WTC11 (cell line): ENCODE results near the gene SLC10A1.

Experiments used
- CREB1 ChIP-seq: sonication (generic); formaldehyde crosslinking; IDR thresholded peaks from 2 replicates; pipeline ENCODE4 v1.8.0; 2023; ENCODE audit warnings: mild to moderate bottlenecking, missing genetic modification reagents
- FOXK1 ChIP-seq: sonication (generic); formaldehyde crosslinking; IDR thresholded peaks from 2 replicates; pipeline ENCODE4 v1.8.0; 2022; ENCODE audit warnings: mild to moderate bottlenecking, moderate library complexity, missing genetic modification reagents
- ZNF396 ChIP-seq: fragments of 250-450 bp; sonication (Bioruptor Pico); IDR thresholded peaks from 2 replicates; pipeline ENCODE4 v1.8.0; 2021; ENCODE audit warnings: mild to moderate bottlenecking, moderate library complexity, borderline replicate concordance
- TF ChIP-seq, protein P1 (sequence below): fragments of 200-600 bp; IDR thresholded peaks from 2 replicates; pipeline ENCODE4 v1.8.0; 2022; ENCODE audit warnings: antibody characterized with exemption
- TF ChIP-seq, protein P2 (sequence below): sonication (generic); formaldehyde crosslinking; IDR thresholded peaks from 2 replicates; pipeline ENCODE4 v1.8.0; 2023; ENCODE audit warnings: missing genetic modification reagents

DNA sequence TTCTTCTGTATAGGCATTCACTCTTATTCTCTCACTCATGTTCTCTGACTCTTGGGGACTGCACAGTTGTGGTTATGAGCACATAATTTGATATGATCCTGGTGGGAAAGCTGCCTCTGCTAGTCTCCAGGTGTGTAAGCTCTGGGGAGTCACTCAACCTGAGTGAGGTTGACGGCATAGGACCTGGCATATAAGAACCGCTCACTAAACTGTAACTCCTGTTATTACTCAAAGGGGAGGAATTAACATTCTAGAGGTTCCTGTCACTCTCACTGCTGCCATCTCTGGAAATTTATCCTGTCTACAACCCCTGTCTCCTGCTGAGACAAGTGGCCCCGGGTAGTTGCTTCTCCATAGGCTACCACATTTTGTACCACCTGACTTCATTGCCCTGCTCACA lies 16.1 kb downstream of the SLC10A1 start:
- no peak for TF ChIP-seq ZNF396 (CRISPR knock-in tag)
- TF ChIP-seq, protein P1, sequence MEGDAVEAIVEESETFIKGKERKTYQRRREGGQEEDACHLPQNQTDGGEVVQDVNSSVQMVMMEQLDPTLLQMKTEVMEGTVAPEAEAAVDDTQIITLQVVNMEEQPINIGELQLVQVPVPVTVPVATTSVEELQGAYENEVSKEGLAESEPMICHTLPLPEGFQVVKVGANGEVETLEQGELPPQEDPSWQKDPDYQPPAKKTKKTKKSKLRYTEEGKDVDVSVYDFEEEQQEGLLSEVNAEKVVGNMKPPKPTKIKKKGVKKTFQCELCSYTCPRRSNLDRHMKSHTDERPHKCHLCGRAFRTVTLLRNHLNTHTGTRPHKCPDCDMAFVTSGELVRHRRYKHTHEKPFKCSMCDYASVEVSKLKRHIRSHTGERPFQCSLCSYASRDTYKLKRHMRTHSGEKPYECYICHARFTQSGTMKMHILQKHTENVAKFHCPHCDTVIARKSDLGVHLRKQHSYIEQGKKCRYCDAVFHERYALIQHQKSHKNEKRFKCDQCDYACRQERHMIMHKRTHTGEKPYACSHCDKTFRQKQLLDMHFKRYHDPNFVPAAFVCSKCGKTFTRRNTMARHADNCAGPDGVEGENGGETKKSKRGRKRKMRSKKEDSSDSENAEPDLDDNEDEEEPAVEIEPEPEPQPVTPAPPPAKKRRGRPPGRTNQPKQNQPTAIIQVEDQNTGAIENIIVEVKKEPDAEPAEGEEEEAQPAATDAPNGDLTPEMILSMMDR = no peak
- TF ChIP-seq CREB1 (CRISPR knock-in tag) = no peak
- no peak for TF ChIP-seq FOXK1 (CRISPR knock-in tag)
- TF ChIP-seq, protein P2, sequence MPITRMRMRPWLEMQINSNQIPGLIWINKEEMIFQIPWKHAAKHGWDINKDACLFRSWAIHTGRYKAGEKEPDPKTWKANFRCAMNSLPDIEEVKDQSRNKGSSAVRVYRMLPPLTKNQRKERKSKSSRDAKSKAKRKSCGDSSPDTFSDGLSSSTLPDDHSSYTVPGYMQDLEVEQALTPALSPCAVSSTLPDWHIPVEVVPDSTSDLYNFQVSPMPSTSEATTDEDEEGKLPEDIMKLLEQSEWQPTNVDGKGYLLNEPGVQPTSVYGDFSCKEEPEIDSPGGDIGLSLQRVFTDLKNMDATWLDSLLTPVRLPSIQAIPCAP (CRISPR knock-in tag) = no peak
